A549 treated with CpdA at 1 μM for 4 hours (cell line): ENCODE measurements around the gene ERP29. TPM values are rescaled to one million over a fixed set of nuclear protein-coding genes. Genes with fewer than 3 reads are reported as not detected.

Experiments
- total RNA-seq: library from RNA; stranded (reverse); fragments of 200-300 nt; extraction: Qiagen RNA extraction; gene quantifications from 5 replicates; pipeline ENCODE4 v1.2.3, GENCODE V29; 2022; ENCODE audit warnings: low read depth

The ERP29 gene
- 116 to 137 TPM (median 131 TPM) in 5 replicates for total RNA-seq

DNA sequence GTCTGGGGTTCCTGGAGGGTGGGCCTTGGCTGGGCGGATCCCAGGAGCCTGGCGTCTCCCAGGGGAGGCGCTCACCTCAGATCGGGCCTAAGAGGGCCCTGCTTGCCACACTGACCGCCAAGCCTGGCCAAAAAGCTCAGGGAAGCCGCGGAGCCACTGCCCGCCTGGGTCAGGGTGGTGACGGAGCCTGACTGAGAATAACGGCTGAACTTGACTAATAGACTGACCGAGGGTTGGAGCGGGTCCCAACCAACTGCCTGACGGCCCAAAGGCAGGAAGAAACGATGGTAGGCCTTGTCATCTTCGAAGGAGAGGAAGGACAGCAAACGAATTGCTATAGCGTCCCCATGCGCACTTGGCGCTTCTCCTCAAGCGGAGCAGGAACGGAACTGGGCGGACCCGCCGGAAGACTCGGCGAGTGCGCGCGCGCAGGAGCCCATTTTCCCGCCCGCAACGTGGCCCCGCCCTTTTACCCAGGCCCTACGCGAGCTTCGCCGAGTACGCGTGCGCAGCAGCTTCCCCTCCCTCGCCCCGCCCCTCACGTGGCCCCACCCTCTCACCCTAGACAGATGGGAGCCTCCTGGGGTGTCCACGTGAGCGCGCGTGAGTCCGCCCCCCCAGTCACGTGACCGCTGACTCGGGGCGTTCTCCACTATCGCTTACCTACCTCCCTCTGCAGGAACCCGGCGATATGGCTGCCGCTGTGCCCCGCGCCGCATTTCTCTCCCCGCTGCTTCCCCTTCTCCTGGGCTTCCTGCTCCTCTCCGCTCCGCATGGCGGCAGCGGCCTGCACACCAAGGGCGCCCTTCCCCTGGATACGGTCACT is at the start of gene ERP29, which contains the start of gene TMEM116:
TSS of gene ERP29 (plus strand) at position 652 of the 826 bp plus-strand sequence. CDS start at position 692, 40 bp downstream.
TSS of gene TMEM116 (minus strand) at position 391 of the 826 bp plus-strand sequence. CDS start 7,895 bp downstream, outside the sequence.

Other genes starting within 250 kb of the ERP29 start
- 72.5 to 94.0 TPM (median 90.8 TPM) in 5 replicates for gene ALDH2, start 246.5 kb upstream of the ERP29 start, total RNA-seq
- gene MAPKAPK5, start 171.2 kb upstream of the ERP29 start, total RNA-seq, result 52.6 to 63.1 TPM (median 57.8 TPM) in 5 replicates
- 5.6 to 7.4 TPM (median 6.3 TPM) in 5 replicates for gene TMEM116, start 261 bp upstream of the ERP29 start, total RNA-seq
- 18.5 to 24.5 TPM (median 22.8 TPM) in 5 replicates for gene NAA25, start 95.4 kb downstream of the ERP29 start, total RNA-seq
- gene TRAFD1, start 112.1 kb downstream of the ERP29 start, total RNA-seq, result 18.0 to 21.6 TPM (median 20.4 TPM) in 5 replicates